Stimulated activated CD8-positive, alpha-beta memory T cell treated with anti-CD3 and anti-CD28 coated beads, Interleukin-15, amount 100 ng/mL, for 1 hour (primary cell): ENCODE data around the gene RNF138.
"Not testable (repeated sequence)": the region's sequence is repeated elsewhere in the genome, so short reads cannot be mapped to it uniquely, and the experiment has no call there.

Experiments
- DNase-seq: peaks from one replicate; pipeline ENCODE4 v3.0.0-alpha.2; 2020; ENCODE audit warnings: low read depth

The RNF138 gene

GRCh38 chr18:32095900-32096229, 4.2 kb downstream of the RNF138 start:
- no peak for DNase-seq

- no peak for DNase-seq
Measured at GRCh38 chr18:32096946-32097345, 5.3 kb downstream of the RNF138 start.

GRCh38 chr18:32104516-32104915, 12.8 kb downstream of the RNF138 start:
- DNase-seq, result no peak

GRCh38 chr18:32110005-32110404, 18.3 kb downstream of the RNF138 start:
- DNase-seq, result no peak

GRCh38 chr18:32111706-32112105, 20.0 kb downstream of the RNF138 start:
- DNase-seq, result no peak

- DNase-seq, result no peak
Measured at GRCh38 chr18:32112826-32113225, 21.2 kb downstream of the RNF138 start.

- no peak for DNase-seq
Measured at GRCh38 chr18:32114293-32114942, 22.7 kb downstream of the RNF138 start.

GRCh38 chr18:32122039-32122438, 30.4 kb downstream of the RNF138 start:
- DNase-seq, result no peak

- no peak for DNase-seq
Measured at GRCh38 chr18:32126538-32126937, 34.9 kb downstream of the RNF138 start.

- no peak for DNase-seq
Measured at GRCh38 chr18:32135625-32136024, 44.0 kb downstream of the RNF138 start.

- DNase-seq, result no peak
Measured at GRCh38 chr18:32138332-32138982, 46.8 kb downstream of the RNF138 start.

GRCh38 chr18:32139835-32140283, 48.2 kb downstream of the RNF138 start:
- DNase-seq, result no peak

GRCh38 chr18:32148185-32148870, 56.7 kb downstream of the RNF138 start:
- no peak for DNase-seq

GRCh38 chr18:32152705-32153448, 61.2 kb downstream of the RNF138 start:
- DNase-seq, result no peak

GRCh38 chr18:32156855-32157254, 65.2 kb downstream of the RNF138 start:
- DNase-seq, result no peak

- DNase-seq, result no peak
Measured at GRCh38 chr18:32157580-32157979, 65.9 kb downstream of the RNF138 start.

GRCh38 chr18:32158108-32158624, 66.5 kb downstream of the RNF138 start:
- peak; percentile 37 for DNase-seq

- DNase-seq, result not testable (repeated sequence)
Measured at GRCh38 chr18:32158631-32159030, 67.0 kb downstream of the RNF138 start.

- DNase-seq, result no peak
Measured at GRCh38 chr18:32160547-32160946, 68.9 kb downstream of the RNF138 start.

GRCh38 chr18:32167980-32168730, 76.5 kb downstream of the RNF138 start:
- no peak for DNase-seq

- DNase-seq, result no peak
Measured at GRCh38 chr18:32173654-32174053, 82.0 kb downstream of the RNF138 start.

GRCh38 chr18:32174719-32175118, 83.0 kb downstream of the RNF138 start:
- DNase-seq, result no peak
